Peyer's patch (tissue), 4 donors: Measurements from ENCODE around the gene SLC25A22. TPM values are rescaled to one million over a fixed set of nuclear protein-coding genes. Genes with fewer than 3 reads are reported as not detected.

Source experiments
- DNase-seq, 3 donors: peaks; one replicate each; pipeline ENCODE4 v3.0.0-alpha.2; 2017 to 2019
- H3K27ac ChIP-seq, 4 donors: fragments of 200-600 bp; sonication (generic); one replicate each; pipeline ENCODE4 v1.5.1; 2016 to 2019
- H3K27me3 ChIP-seq, 2 donors: fragments of 200-600 bp; sonication (generic); one replicate each; pipeline ENCODE4 v1.5.1; 2019
- H3K36me3 ChIP-seq, 3 donors: fragments of 200-600 bp; sonication (generic); one replicate each; pipeline ENCODE4 v1.5.1; 2016 to 2019
- H3K4me1 ChIP-seq, 4 donors: fragments of 200-600 bp; sonication (generic); one replicate each; pipeline ENCODE4 v1.5.1; 2016 to 2019
- H3K4me3 ChIP-seq, 4 donors: fragments of 200-600 bp; sonication (generic); 1 replicate in 3 of 4; 2 replicates in 1 of 4; pipeline ENCODE4 v1.5.1; 2016 to 2019; ENCODE audit warnings: mild to moderate bottlenecking in 1 of 4
- H3K9me3 ChIP-seq, 4 donors: fragments of 200-600 bp; sonication (generic); one replicate each; pipeline ENCODE4 v1.5.1; 2016 to 2019; ENCODE audit warnings: mild to moderate bottlenecking in 1 of 4
- CTCF ChIP-seq, 6 experiments: fragments of 450-650 bp in 4 of 6; fragments of 200-600 bp in 2 of 6; sonication (generic) in 1 of 6; IDR thresholded peaks; one replicate each; pipeline ENCODE4 v1.5.1; 2017 to 2019; ENCODE audit warnings: antibody characterized with exemption in 6 of 6, mild to moderate bottlenecking in 3 of 6, moderate library complexity in 1 of 6
- POLR2A ChIP-seq, 2 donors: fragments of 450-650 bp; IDR thresholded peaks; one replicate each; pipeline ENCODE4 v1.5.1; 2017; ENCODE audit warnings: antibody characterized with exemption in 2 of 2, mild to moderate bottlenecking in 2 of 2, moderate library complexity in 2 of 2
- total RNA-seq, 4 donors: library from RNA; depleted of rRNA; stranded (reverse); fragments of >200 nt; gene quantifications; one replicate each; pipeline ENCODE4 v1.1.0, GENCODE V29; 2016

SLC25A22 gene
- total RNA-seq, 4 donors from 2014 or later, result 14.2 to 22.0 (median 16.6) TPM

GRCh38 chr11:786235-787083 lies 11.6 kb downstream of the SLC25A22 start:
- Histone ChIP-seq H3K9me3 (no peaks in the 10 kb centered on the region), H3K27me3 (peaks cover 0 to 8% of the 10 kb centered on the region in 2 donors), H3K27ac (no peak overlapping the region), H3K4me1 (peaks cover 0 to 24% (median 4%) of the 10 kb centered on the region in 4 donors), H3K36me3 (peaks cover 0 to 7% (median 0%) of the 10 kb centered on the region in 3 donors), H3K4me3 (no peak overlapping the region)
- TF ChIP-seq CTCF (IDR thresholded peaks at IDR 0.05) (no peak), POLR2A (IDR thresholded peaks at IDR 0.05) (no peak)
- no peak for DNase-seq

GRCh38 chr11:783581-784015 lies 14.5 kb downstream of the SLC25A22 start:
- peak in 2 of 3 donors; percentile 86 to 87 for DNase-seq
- Histone ChIP-seq H3K27me3 (no peaks in the 10 kb centered on the region), H3K4me1 (peaks cover 0 to 30% (median 0%) of the 10 kb centered on the region in 4 donors), H3K36me3 (peaks cover 0 to 12% (median 0%) of the 10 kb centered on the region in 3 donors), H3K27ac (peak overlapping the region in 1 of 4 donors; percentile 14), H3K4me3 (no peak overlapping the region), H3K9me3 (no peaks in the 10 kb centered on the region)
- TF ChIP-seq CTCF (IDR thresholded peaks at IDR 0.05), result peak in 5 of 6 experiments; percentile 17 to 84 (median 70)
- TF ChIP-seq POLR2A (IDR thresholded peaks at IDR 0.05), result peak in 1 of 2 donors; percentile 48

- H3K4me3 ChIP-seq, result no peak overlapping the region
- peaks cover 0 to 12% (median 0%) of the 10 kb centered on the region in 3 donors for H3K36me3 ChIP-seq
- H3K9me3 ChIP-seq, result no peaks in the 10 kb centered on the region
- H3K4me1 ChIP-seq, result peaks cover 0 to 36% (median 4%) of the 10 kb centered on the region in 4 donors
- no peak for TF ChIP-seq POLR2A (IDR thresholded peaks at IDR 0.05)
- TF ChIP-seq CTCF (IDR thresholded peaks at IDR 0.05), result no peak
- no peak for DNase-seq
- H3K27ac ChIP-seq, result no peak overlapping the region
- no peaks in the 10 kb centered on the region for H3K27me3 ChIP-seq
These were observed 15.6 kb downstream of the SLC25A22 start for GRCh38 chr11:782264-783174.

- Histone ChIP-seq H3K27ac (no peak overlapping the region), H3K4me3 (no peak overlapping the region), H3K9me3 (no peaks in the 10 kb centered on the region), H3K4me1 (peaks cover 0 to 53% (median 12%) of the 10 kb centered on the region in 4 donors), H3K27me3 (no peaks in the 10 kb centered on the region), H3K36me3 (peaks cover 0 to 12% (median 0%) of the 10 kb centered on the region in 3 donors)
- no peak for DNase-seq
- no peak for TF ChIP-seq POLR2A (IDR thresholded peaks at IDR 0.05)
- TF ChIP-seq CTCF (IDR thresholded peaks at IDR 0.05), result no peak
These were observed 18.0 kb downstream of the SLC25A22 start for GRCh38 chr11:779955-780532.
